Femur (tissue), 1 donor: ENCODE data around the gene GIT2.
A peak's percentile ranks its signal among the peaks of the same experiment; 100 is the strongest.
"Not testable (repeated sequence)": the region's sequence is repeated elsewhere in the genome, so short reads cannot be mapped to it uniquely, and the experiment has no call there.

Source experiments
- DNase-seq: peaks from one replicate; pipeline ENCODE4 v3.0.0-alpha.2; 2017

Gene GIT2

GRCh38 chr12:109995686-109996482 is at the start of gene GIT2:
Gene GIT2 (minus strand): TSS chr12:109996368. CDS start chr12:109996224, 144 bp downstream.
- DNase-seq, result peak; percentile 95

GRCh38 chr12:110042264-110042663 is 46.1 kb upstream of the GIT2 start:
- DNase-seq, result no peak

GRCh38 chr12:110039085-110039807 is 43.1 kb upstream of the GIT2 start:
- DNase-seq, result no peak

- no peak for DNase-seq
Observed at GRCh38 chr12:110038741-110039084, 42.5 kb upstream of the GIT2 start.

- no peak for DNase-seq
Observed at GRCh38 chr12:110037315-110037714, 41.1 kb upstream of the GIT2 start.

GRCh38 chr12:110035534-110036104 is 39.5 kb upstream of the GIT2 start:
- DNase-seq, result no peak

GRCh38 chr12:110033888-110034287 is 37.7 kb upstream of the GIT2 start:
- DNase-seq, result no peak

- no peak for DNase-seq
Observed at GRCh38 chr12:110029290-110029815, 33.2 kb upstream of the GIT2 start.

GRCh38 chr12:110028323-110028722 is 32.2 kb upstream of the GIT2 start:
- no peak for DNase-seq

- no peak for DNase-seq
Observed at GRCh38 chr12:110024051-110024450, 27.9 kb upstream of the GIT2 start.

- peak; percentile 54 for DNase-seq
Observed at GRCh38 chr12:110023059-110023980, 27.2 kb upstream of the GIT2 start.

GRCh38 chr12:110020956-110021355 is 24.8 kb upstream of the GIT2 start:
- DNase-seq, result no peak

- DNase-seq, result no peak
Observed at GRCh38 chr12:110015132-110015531, 19.0 kb upstream of the GIT2 start.

GRCh38 chr12:110012659-110013058 is 16.5 kb upstream of the GIT2 start:
- no peak for DNase-seq

GRCh38 chr12:110012137-110012536 is 16.0 kb upstream of the GIT2 start:
- no peak for DNase-seq

GRCh38 chr12:110010853-110011723 is 14.9 kb upstream of the GIT2 start:
- DNase-seq, result no peak

- not testable (repeated sequence) for DNase-seq
Observed at GRCh38 chr12:110008681-110009398, 12.7 kb upstream of the GIT2 start.

GRCh38 chr12:110007881-110008280 is 11.7 kb upstream of the GIT2 start:
- DNase-seq, result no peak

GRCh38 chr12:110006115-110006514 is 9.9 kb upstream of the GIT2 start:
- no peak for DNase-seq

- DNase-seq, result no peak
Observed at GRCh38 chr12:110005319-110005973, 9.3 kb upstream of the GIT2 start.
